ENCODE results near the gene ASPSCR1. TPM values are rescaled to one million over a fixed set of nuclear protein-coding genes. Genes with fewer than 3 reads are reported as not detected.

The ASPSCR1 gene
- total and polyA plus RNA-seq, 2 of the 13 experiments (the other 11 are each of a cell fraction or from before 2014, with no cell fraction given): 274 to 314 TPM

DNA sequence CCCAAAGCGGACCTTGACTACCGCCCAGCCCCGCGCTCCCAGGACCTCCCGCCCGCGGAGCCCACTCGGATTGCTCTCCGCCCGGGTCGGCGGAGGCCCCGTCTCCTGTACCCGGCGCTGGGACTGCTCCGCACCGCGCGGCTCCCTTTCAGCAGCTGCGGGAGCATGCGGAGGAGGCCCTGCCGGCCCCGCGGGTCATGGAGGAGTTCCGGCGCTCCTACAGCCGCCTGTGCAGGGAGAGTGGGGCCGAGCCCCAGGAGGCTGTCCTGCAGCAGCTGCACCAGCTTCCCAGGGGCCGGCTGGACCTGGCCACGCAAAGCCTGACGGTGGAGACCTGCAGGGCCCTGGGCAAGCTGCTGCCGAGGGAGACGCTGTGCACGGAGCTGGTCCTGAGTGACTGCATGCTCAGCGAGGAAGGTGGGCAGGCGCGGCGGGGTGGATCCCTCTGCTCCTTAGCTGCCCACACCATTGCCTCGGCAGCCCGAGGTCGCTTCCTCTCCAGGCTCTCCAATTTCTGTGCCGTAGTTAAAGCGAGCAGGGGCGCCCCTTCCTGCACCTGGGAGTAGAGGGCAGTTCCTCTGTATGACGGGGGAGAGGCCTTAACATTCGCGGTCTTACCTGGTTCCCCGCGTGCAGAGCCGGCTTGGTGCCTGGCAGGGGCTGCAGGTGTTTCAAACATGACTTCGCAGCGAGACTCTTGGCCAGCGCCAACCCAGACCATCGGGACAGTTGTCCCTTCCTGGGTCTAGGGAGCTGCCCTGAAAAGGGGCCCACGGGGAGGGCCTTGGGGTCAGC lies 46.2 kb downstream of the ASPSCR1 start (continued):
- TF ChIP-seq, protein P1, sequence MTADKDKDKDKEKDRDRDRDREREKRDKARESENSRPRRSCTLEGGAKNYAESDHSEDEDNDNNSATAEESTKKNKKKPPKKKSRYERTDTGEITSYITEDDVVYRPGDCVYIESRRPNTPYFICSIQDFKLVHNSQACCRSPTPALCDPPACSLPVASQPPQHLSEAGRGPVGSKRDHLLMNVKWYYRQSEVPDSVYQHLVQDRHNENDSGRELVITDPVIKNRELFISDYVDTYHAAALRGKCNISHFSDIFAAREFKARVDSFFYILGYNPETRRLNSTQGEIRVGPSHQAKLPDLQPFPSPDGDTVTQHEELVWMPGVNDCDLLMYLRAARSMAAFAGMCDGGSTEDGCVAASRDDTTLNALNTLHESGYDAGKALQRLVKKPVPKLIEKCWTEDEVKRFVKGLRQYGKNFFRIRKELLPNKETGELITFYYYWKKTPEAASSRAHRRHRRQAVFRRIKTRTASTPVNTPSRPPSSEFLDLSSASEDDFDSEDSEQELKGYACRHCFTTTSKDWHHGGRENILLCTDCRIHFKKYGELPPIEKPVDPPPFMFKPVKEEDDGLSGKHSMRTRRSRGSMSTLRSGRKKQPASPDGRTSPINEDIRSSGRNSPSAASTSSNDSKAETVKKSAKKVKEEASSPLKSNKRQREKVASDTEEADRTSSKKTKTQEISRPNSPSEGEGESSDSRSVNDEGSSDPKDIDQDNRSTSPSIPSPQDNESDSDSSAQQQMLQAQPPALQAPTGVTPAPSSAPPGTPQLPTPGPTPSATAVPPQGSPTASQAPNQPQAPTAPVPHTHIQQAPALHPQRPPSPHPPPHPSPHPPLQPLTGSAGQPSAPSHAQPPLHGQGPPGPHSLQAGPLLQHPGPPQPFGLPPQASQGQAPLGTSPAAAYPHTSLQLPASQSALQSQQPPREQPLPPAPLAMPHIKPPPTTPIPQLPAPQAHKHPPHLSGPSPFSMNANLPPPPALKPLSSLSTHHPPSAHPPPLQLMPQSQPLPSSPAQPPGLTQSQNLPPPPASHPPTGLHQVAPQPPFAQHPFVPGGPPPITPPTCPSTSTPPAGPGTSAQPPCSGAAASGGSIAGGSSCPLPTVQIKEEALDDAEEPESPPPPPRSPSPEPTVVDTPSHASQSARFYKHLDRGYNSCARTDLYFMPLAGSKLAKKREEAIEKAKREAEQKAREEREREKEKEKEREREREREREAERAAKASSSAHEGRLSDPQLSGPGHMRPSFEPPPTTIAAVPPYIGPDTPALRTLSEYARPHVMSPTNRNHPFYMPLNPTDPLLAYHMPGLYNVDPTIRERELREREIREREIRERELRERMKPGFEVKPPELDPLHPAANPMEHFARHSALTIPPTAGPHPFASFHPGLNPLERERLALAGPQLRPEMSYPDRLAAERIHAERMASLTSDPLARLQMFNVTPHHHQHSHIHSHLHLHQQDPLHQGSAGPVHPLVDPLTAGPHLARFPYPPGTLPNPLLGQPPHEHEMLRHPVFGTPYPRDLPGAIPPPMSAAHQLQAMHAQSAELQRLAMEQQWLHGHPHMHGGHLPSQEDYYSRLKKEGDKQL (CRISPR knock-in tag; IDR thresholded peaks at IDR 0.05; ENCODE audit: low read depth): no peak
- TF ChIP-seq GATAD1 (CRISPR knock-in tag; IDR thresholded peaks at IDR 0.05): no peak; the same call in 1 of the 2 replicates
- no peak; the same call in 1 of the 2 replicates for TF ChIP-seq ZNF292 (CRISPR knock-in tag; IDR thresholded peaks at IDR 0.05; ENCODE audit: borderline replicate concordance, low read depth)
- TF ChIP-seq ZNF562 (CRISPR knock-in tag; IDR thresholded peaks at IDR 0.05; ENCODE audit: borderline replicate concordance): no peak
- TF ChIP-seq ZNF451 (CRISPR knock-in tag; IDR thresholded peaks at IDR 0.05): no peak
- 0 out of 2 replicates have a peak, but pooled peaks have one; percentile 36 for TF ChIP-seq ZSCAN22 (CRISPR knock-in tag; IDR thresholded peaks at IDR 0.05)
- TF ChIP-seq, protein P2, sequence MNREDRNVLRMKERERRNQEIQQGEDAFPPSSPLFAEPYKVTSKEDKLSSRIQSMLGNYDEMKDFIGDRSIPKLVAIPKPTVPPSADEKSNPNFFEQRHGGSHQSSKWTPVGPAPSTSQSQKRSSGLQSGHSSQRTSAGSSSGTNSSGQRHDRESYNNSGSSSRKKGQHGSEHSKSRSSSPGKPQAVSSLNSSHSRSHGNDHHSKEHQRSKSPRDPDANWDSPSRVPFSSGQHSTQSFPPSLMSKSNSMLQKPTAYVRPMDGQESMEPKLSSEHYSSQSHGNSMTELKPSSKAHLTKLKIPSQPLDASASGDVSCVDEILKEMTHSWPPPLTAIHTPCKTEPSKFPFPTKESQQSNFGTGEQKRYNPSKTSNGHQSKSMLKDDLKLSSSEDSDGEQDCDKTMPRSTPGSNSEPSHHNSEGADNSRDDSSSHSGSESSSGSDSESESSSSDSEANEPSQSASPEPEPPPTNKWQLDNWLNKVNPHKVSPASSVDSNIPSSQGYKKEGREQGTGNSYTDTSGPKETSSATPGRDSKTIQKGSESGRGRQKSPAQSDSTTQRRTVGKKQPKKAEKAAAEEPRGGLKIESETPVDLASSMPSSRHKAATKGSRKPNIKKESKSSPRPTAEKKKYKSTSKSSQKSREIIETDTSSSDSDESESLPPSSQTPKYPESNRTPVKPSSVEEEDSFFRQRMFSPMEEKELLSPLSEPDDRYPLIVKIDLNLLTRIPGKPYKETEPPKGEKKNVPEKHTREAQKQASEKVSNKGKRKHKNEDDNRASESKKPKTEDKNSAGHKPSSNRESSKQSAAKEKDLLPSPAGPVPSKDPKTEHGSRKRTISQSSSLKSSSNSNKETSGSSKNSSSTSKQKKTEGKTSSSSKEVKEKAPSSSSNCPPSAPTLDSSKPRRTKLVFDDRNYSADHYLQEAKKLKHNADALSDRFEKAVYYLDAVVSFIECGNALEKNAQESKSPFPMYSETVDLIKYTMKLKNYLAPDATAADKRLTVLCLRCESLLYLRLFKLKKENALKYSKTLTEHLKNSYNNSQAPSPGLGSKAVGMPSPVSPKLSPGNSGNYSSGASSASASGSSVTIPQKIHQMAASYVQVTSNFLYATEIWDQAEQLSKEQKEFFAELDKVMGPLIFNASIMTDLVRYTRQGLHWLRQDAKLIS (CRISPR knock-in tag; IDR thresholded peaks at IDR 0.05): 0 out of 2 replicates have a peak, but pooled peaks have one; percentile 48
- 0 out of 2 replicates have a peak, but pooled peaks have one; percentile 30 for TF ChIP-seq MTA1 (CRISPR knock-in tag; IDR thresholded peaks at IDR 0.05; ENCODE audit: borderline replicate concordance)
- TF ChIP-seq ARHGAP35 (CRISPR knock-in tag; IDR thresholded peaks at IDR 0.05; ENCODE audit: borderline replicate concordance): no peak
- 0 out of 2 replicates have a peak, but pooled peaks have one; percentile 49 for TF ChIP-seq ISX (CRISPR knock-in tag; conservative IDR thresholded peaks at IDR 0.05)
- TF ChIP-seq PCBP1 (IDR thresholded peaks at IDR 0.05; ENCODE audit: borderline replicate concordance, low read depth, low read length): no peak
- TF ChIP-seq ZNF557 (CRISPR knock-in tag; IDR thresholded peaks at IDR 0.05): no peak
- TF ChIP-seq HOXA5 (CRISPR knock-in tag; IDR thresholded peaks at IDR 0.05): no peak
- no peak for TF ChIP-seq ZNF260 (CRISPR knock-in tag; IDR thresholded peaks at IDR 0.05; ENCODE audit: borderline replicate concordance, low read depth)
- TF ChIP-seq SRSF1 (optimal IDR thresholded peaks at IDR 0.05; ENCODE audit: low read depth, low read length): peak; percentile 62
- TF ChIP-seq ZKSCAN1 (IDR thresholded peaks at IDR 0.05; ENCODE audit: low read length): no peak
- TF ChIP-seq PHF8 (CRISPR knock-in tag; IDR thresholded peaks at IDR 0.05): peak; percentile 74
- peak; percentile 61 for TF ChIP-seq ISL2 (CRISPR knock-in tag; IDR thresholded peaks at IDR 0.05)
- no peak for TF ChIP-seq JUND (CRISPR knock-in tag; IDR thresholded peaks at IDR 0.05)
- TF ChIP-seq ZNF326 (CRISPR knock-in tag; IDR thresholded peaks at IDR 0.05; ENCODE audit: borderline replicate concordance): no peak
- TF ChIP-seq ZNF788 (CRISPR knock-in tag; IDR thresholded peaks at IDR 0.05; ENCODE audit: borderline replicate concordance): no peak
